WTC11 (cell line): Measurements from ENCODE around the gene ESAM. TPM values are rescaled to one million over a fixed set of nuclear protein-coding genes. Genes with fewer than 3 reads are reported as not detected.

Source experiments
- ATAC-seq: fragments of 200-7000 bp; cut with Tn5 transposase; 2 replicates; pipeline ENCODE4 v1.10.0; 2021; ENCODE audit warnings: mild to moderate bottlenecking, moderate library complexity
- CTCF ChIA-PET: fragments of 300-600 bp; sonication (Branson Sonifier 250); formaldehyde crosslinking; loops from one replicate; lab custom pipeline; 2021; ENCODE audit warnings: antibody characterized with exemption; lab: Charles Lee
- POLR2A ChIA-PET: fragments of 350-600 bp; sonication (Branson Sonifier 250); formaldehyde crosslinking; loops from one replicate; lab custom pipeline; 2021; ENCODE audit warnings: antibody characterized with exemption; lab: Charles Lee
- DNase-seq: peaks from one replicate; pipeline ENCODE4 v3.0.0; 2021; ENCODE audit warnings: low spot score
- H3K27ac Mint-ChIP-seq: 2 replicates; pipeline ENCODE4 v1.8.0; 2021; ENCODE audit warnings: mixed read lengths
- H3K27me3 Mint-ChIP-seq: 2 replicates; pipeline ENCODE4 v1.8.0; 2021; ENCODE audit warnings: low read depth, mild to moderate bottlenecking, moderate library complexity, mixed read lengths
- H3K36me3 Mint-ChIP-seq: 2 replicates; pipeline ENCODE4 v1.8.0; 2021; ENCODE audit warnings: mixed read lengths
- H3K4me1 Mint-ChIP-seq: 2 replicates; pipeline ENCODE4 v1.8.0; 2022; ENCODE audit warnings: mixed read lengths
- H3K4me3 Mint-ChIP-seq: 2 replicates; pipeline ENCODE4 v1.8.0; 2021; ENCODE audit warnings: mild to moderate bottlenecking, moderate library complexity, mixed read lengths
- H3K9me3 Mint-ChIP-seq: 2 replicates; pipeline ENCODE4 v1.8.0; 2021; ENCODE audit warnings: mixed read lengths
- ATF6 ChIP-seq: sonication (generic); formaldehyde crosslinking; IDR thresholded peaks from 2 replicates; pipeline ENCODE4 v1.8.1; 2023; ENCODE audit warnings: mild to moderate bottlenecking, missing genetic modification reagents
- ESRRA ChIP-seq: sonication (generic); formaldehyde crosslinking; IDR thresholded peaks from 2 replicates; pipeline ENCODE4 v1.8.1; 2022; ENCODE audit warnings: mild to moderate bottlenecking, missing genetic modification reagents, borderline replicate concordance
- FOXK1 ChIP-seq: sonication (generic); formaldehyde crosslinking; IDR thresholded peaks from 2 replicates; pipeline ENCODE4 v1.8.0; 2022; ENCODE audit warnings: mild to moderate bottlenecking, moderate library complexity, missing genetic modification reagents
- FOXP1 ChIP-seq: sonication (generic); formaldehyde crosslinking; IDR thresholded peaks from 2 replicates; pipeline ENCODE4 v1.8.0; 2022; ENCODE audit warnings: missing genetic modification reagents, mild to moderate bottlenecking, moderate library complexity, borderline replicate concordance
- GABPB1 ChIP-seq: sonication (generic); formaldehyde crosslinking; IDR thresholded peaks from 2 replicates; pipeline ENCODE4 v1.8.1; 2023; ENCODE audit warnings: mild to moderate bottlenecking, missing genetic modification reagents
- MAX ChIP-seq: sonication (generic); formaldehyde crosslinking; IDR thresholded peaks from 2 replicates; pipeline ENCODE4 v1.8.0; 2022; ENCODE audit warnings: mild to moderate bottlenecking, missing genetic modification reagents
- NFATC4 ChIP-seq: fragments of 250-450 bp; sonication (Bioruptor Pico); IDR thresholded peaks from 2 replicates; pipeline ENCODE4 v1.9.0; 2021; ENCODE audit warnings: mild to moderate bottlenecking
- NR3C1 ChIP-seq: sonication (generic); formaldehyde crosslinking; conservative IDR thresholded peaks from 2 replicates; pipeline ENCODE4 v1.8.1; 2023; ENCODE audit warnings: low read depth, mild to moderate bottlenecking, missing genetic modification reagents
- RELA ChIP-seq: sonication (generic); formaldehyde crosslinking; IDR thresholded peaks from 2 replicates; pipeline ENCODE4 v1.8.1; 2022; ENCODE audit warnings: missing genetic modification reagents, mild to moderate bottlenecking, borderline replicate concordance
- RORB ChIP-seq: fragments of 250-450 bp; sonication (Bioruptor Pico); IDR thresholded peaks from 2 replicates; pipeline ENCODE4 v1.9.0; 2021; ENCODE audit warnings: mild to moderate bottlenecking
- SMAD4 ChIP-seq: sonication (generic); formaldehyde crosslinking; IDR thresholded peaks from 2 replicates; pipeline ENCODE4 v1.8.0; 2022; ENCODE audit warnings: mild to moderate bottlenecking, missing genetic modification reagents
- ZBTB21 ChIP-seq: sonication (generic); formaldehyde crosslinking; IDR thresholded peaks from 2 replicates; pipeline ENCODE4 v1.8.1; 2023; ENCODE audit warnings: mild to moderate bottlenecking, missing genetic modification reagents, borderline replicate concordance
- ZBTB43 ChIP-seq: sonication (generic); formaldehyde crosslinking; IDR thresholded peaks from 2 replicates; pipeline ENCODE4 v1.8.1; 2023; ENCODE audit warnings: mild to moderate bottlenecking, missing genetic modification reagents
- ZNF219 ChIP-seq: sonication (generic); formaldehyde crosslinking; IDR thresholded peaks from 2 replicates; pipeline ENCODE4 v1.8.0; 2023; ENCODE audit warnings: missing genetic modification reagents, mild to moderate bottlenecking, borderline replicate concordance
- ZNF263 ChIP-seq: sonication (generic); formaldehyde crosslinking; IDR thresholded peaks from 2 replicates; pipeline ENCODE4 v1.8.1; 2022; ENCODE audit warnings: low read depth, mild to moderate bottlenecking, moderate library complexity, missing genetic modification reagents
- total RNA-seq: library from RNA; stranded (reverse); gene quantifications from 3 replicates; pipeline ENCODE4 v1.2.3, GENCODE V29; 2021
- TF ChIP-seq, protein P1 (sequence below): fragments of 250-450 bp; sonication (Bioruptor Pico); IDR thresholded peaks from 2 replicates; pipeline ENCODE4 v1.9.0; 2021; ENCODE audit warnings: mild to moderate bottlenecking, borderline replicate concordance
- TF ChIP-seq, protein P2 (sequence below): sonication (generic); formaldehyde crosslinking; IDR thresholded peaks from 2 replicates; pipeline ENCODE4 v1.8.1; 2022; ENCODE audit warnings: low read depth, missing genetic modification reagents, borderline replicate concordance

ESAM gene
- total RNA-seq, 1 experiment from 2014 or later = 0.48 TPM

DNA sequence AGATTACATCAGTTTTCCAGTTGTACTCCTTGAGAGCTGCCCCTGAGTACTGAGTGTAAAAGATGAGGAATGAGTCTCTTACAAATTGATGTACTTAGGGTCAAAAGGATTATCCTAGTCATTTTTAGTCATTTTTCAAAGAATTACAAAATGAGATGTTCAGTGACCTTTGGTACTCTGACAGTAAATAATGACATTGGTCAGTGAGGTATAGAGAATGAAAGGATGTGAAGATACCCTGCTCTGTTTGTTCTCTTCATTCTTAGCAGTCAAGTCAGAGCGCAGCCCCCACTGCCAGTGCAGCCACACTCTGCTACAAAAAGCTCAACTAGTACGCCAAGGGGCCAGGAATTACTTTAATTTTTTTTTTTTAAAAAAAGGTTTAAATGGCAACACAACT is 4.1 kb upstream of the ESAM start:
- no peak overlapping the region for H3K4me3 Mint-ChIP-seq
- POLR2A ChIA-PET = interaction anchor here (1.0 kb wide), 1 partner anchor 80 kb away, joined by 4 read pairs; no protein-coding TSS in a partner anchor
- DNase-seq (no peak), ATAC-seq (no peak)
- peaks cover 19% of the 10 kb centered on the region for H3K27me3 Mint-ChIP-seq
- H3K9me3 Mint-ChIP-seq = no peaks in the 10 kb centered on the region
- no peak overlapping the region for H3K27ac Mint-ChIP-seq
- peaks cover 18% of the 10 kb centered on the region; the same call in 1 of the 2 replicates for H3K36me3 Mint-ChIP-seq
- peaks cover 17% of the 10 kb centered on the region for H3K4me1 Mint-ChIP-seq
- TF ChIP-seq ATF6 (CRISPR knock-in tag) = no peak
- TF ChIP-seq SMAD4 (CRISPR knock-in tag) = no peak
- no peak for TF ChIP-seq ZNF219
- no peak for TF ChIP-seq NFATC4 (CRISPR knock-in tag)
- TF ChIP-seq FOXP1 (CRISPR knock-in tag) = no peak
- TF ChIP-seq ZBTB43 = no peak
- TF ChIP-seq ZBTB21 (CRISPR knock-in tag) = no peak
- TF ChIP-seq GABPB1 (CRISPR knock-in tag) = no peak
- no peak for TF ChIP-seq MAX
- no peak for TF ChIP-seq RORB (CRISPR knock-in tag)
- no peak for TF ChIP-seq NR3C1 (CRISPR knock-in tag)
- TF ChIP-seq RELA = no peak
- no peak for TF ChIP-seq ZNF263 (CRISPR knock-in tag)
- TF ChIP-seq ESRRA = no peak
- TF ChIP-seq, protein P1, sequence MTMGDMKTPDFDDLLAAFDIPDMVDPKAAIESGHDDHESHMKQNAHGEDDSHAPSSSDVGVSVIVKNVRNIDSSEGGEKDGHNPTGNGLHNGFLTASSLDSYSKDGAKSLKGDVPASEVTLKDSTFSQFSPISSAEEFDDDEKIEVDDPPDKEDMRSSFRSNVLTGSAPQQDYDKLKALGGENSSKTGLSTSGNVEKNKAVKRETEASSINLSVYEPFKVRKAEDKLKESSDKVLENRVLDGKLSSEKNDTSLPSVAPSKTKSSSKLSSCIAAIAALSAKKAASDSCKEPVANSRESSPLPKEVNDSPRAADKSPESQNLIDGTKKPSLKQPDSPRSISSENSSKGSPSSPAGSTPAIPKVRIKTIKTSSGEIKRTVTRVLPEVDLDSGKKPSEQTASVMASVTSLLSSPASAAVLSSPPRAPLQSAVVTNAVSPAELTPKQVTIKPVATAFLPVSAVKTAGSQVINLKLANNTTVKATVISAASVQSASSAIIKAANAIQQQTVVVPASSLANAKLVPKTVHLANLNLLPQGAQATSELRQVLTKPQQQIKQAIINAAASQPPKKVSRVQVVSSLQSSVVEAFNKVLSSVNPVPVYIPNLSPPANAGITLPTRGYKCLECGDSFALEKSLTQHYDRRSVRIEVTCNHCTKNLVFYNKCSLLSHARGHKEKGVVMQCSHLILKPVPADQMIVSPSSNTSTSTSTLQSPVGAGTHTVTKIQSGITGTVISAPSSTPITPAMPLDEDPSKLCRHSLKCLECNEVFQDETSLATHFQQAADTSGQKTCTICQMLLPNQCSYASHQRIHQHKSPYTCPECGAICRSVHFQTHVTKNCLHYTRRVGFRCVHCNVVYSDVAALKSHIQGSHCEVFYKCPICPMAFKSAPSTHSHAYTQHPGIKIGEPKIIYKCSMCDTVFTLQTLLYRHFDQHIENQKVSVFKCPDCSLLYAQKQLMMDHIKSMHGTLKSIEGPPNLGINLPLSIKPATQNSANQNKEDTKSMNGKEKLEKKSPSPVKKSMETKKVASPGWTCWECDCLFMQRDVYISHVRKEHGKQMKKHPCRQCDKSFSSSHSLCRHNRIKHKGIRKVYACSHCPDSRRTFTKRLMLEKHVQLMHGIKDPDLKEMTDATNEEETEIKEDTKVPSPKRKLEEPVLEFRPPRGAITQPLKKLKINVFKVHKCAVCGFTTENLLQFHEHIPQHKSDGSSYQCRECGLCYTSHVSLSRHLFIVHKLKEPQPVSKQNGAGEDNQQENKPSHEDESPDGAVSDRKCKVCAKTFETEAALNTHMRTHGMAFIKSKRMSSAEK (CRISPR knock-in tag) = no peak
- TF ChIP-seq FOXK1 (CRISPR knock-in tag) = no peak
- TF ChIP-seq, protein P2, sequence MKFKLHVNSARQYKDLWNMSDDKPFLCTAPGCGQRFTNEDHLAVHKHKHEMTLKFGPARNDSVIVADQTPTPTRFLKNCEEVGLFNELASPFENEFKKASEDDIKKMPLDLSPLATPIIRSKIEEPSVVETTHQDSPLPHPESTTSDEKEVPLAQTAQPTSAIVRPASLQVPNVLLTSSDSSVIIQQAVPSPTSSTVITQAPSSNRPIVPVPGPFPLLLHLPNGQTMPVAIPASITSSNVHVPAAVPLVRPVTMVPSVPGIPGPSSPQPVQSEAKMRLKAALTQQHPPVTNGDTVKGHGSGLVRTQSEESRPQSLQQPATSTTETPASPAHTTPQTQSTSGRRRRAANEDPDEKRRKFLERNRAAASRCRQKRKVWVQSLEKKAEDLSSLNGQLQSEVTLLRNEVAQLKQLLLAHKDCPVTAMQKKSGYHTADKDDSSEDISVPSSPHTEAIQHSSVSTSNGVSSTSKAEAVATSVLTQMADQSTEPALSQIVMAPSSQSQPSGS (CRISPR knock-in tag) = no peak
- CTCF ChIA-PET = interaction anchor here (0.9 to 1.3 kb wide), 2 partner anchors 28 to 97 kb away, joined by 3 to 5 read pairs; no protein-coding TSS in a partner anchor
